ENCODE measurements around the gene PALM3. TPM values are rescaled to one million over a fixed set of nuclear protein-coding genes. Genes with fewer than 3 reads are reported as not detected.

PALM3 gene
- polyA plus RNA-seq (2013, experiment 1 of 2): 10.2 TPM
- 10.4 TPM for polyA plus RNA-seq (2013, experiment 2 of 2)

GRCh38 chr19:14061751-14062557, at the start of gene PALM3:
TSS of gene PALM3 (minus strand) at chr19:14062076. CDS start at chr19:14061980, 96 bp downstream.
- Histone ChIP-seq H2BK120ac (ENCODE audit: low read depth, low read length) (no peak within 1 kb of the TSS), H3K9ac (ENCODE audit: low read depth, low read length, poor library complexity) (no peak within 1 kb of the TSS), H3K79me1 (ENCODE audit: low read depth, low read length) (no peaks in the 10 kb centered on the region), H3K4me1 (ENCODE audit: control insufficient read depth in 2 of 2, insufficient read depth in 1 of 2, low read depth in 1 of 2, low read length in 2 of 2) (peaks cover 3 to 4% of the 10 kb centered on the region in 2 donors), H3K36me3 (replicated peaks in 1 of 2; ENCODE audit: control insufficient read depth in 2 of 2, insufficient read depth in 2 of 2, low read length in 2 of 2) (no peaks in the 10 kb centered on the region), H3K4me3 (ENCODE audit: low read length in 2 of 2) (no peak within 1 kb of the TSS), H3K18ac (ENCODE audit: low read length) (peak within 1 kb of the TSS; percentile 63), H2BK5ac (ENCODE audit: low read length) (no peak within 1 kb of the TSS), H3K27me3 (ENCODE audit: control insufficient read depth in 3 of 3, insufficient read depth in 3 of 3, low read depth in 1 of 3, low read length in 3 of 3) (peaks cover 0 to 19% (median 14%) of the 10 kb centered on the region in 3 experiments), H4K91ac (ENCODE audit: low read depth, low read length, poor library complexity) (no peak within 1 kb of the TSS), H3K27ac (replicated peaks; ENCODE audit: low read length) (no peak within 1 kb of the TSS), H3K23ac (ENCODE audit: low read depth, low read length, poor library complexity) (no peak within 1 kb of the TSS), H2BK15ac (ENCODE audit: low read length) (no peak within 1 kb of the TSS), H3K9me3 (replicated peaks in 1 of 2; ENCODE audit: control insufficient read depth in 2 of 2, insufficient read depth in 1 of 2, low read depth in 1 of 2, low read length in 2 of 2) (no peaks in the 10 kb centered on the region), H3K14ac (ENCODE audit: low read length) (no peak within 1 kb of the TSS), H2AFZ (ENCODE audit: low read length) (no peak within 1 kb of the TSS), H2AK5ac (ENCODE audit: low read depth, low read length) (no peak within 1 kb of the TSS), H4K8ac (ENCODE audit: low read depth, low read length) (no peak within 1 kb of the TSS), H3K4ac (ENCODE audit: low read length) (no peak within 1 kb of the TSS), H2BK12ac (ENCODE audit: low read length) (no peak within 1 kb of the TSS), H3K4me2 (ENCODE audit: insufficient read depth, low read length, poor library complexity, severe bottlenecking) (no peak within 1 kb of the TSS)
- no peak for DNase-seq (ENCODE audit: low spot score)
- WGBS, 2 donors (ENCODE audit: extremely low coverage in 2 of 2, insufficient read length in 2 of 2, insufficient replicate concordance in 1 of 2): no CpG with 5 or more reads among the region's 19 CpGs

GRCh38 chr19:14111486-14111885, 49.6 kb upstream of the PALM3 start:
- Histone ChIP-seq H3K79me1 (ENCODE audit: low read depth, low read length) (peaks cover 2% of the 10 kb centered on the region), H2BK5ac (ENCODE audit: low read length) (no peak overlapping the region), H2BK15ac (ENCODE audit: low read length) (no peak overlapping the region), H3K4me2 (ENCODE audit: insufficient read depth, low read length, poor library complexity, severe bottlenecking) (no peak overlapping the region), H2BK12ac (ENCODE audit: low read length) (no peak overlapping the region), H4K8ac (ENCODE audit: low read depth, low read length) (no peak overlapping the region), H2AK5ac (ENCODE audit: low read depth, low read length) (no peak overlapping the region), H3K27me3 (ENCODE audit: control insufficient read depth in 3 of 3, insufficient read depth in 3 of 3, low read depth in 1 of 3, low read length in 3 of 3) (no peaks in the 10 kb centered on the region), H3K27ac (replicated peaks; ENCODE audit: low read length) (no peak overlapping the region), H3K4me3 (ENCODE audit: low read length in 2 of 2) (no peak overlapping the region), H3K9ac (ENCODE audit: low read depth, low read length, poor library complexity) (no peak overlapping the region), H4K91ac (ENCODE audit: low read depth, low read length, poor library complexity) (no peak overlapping the region), H2BK120ac (ENCODE audit: low read depth, low read length) (no peak overlapping the region), H3K18ac (ENCODE audit: low read length) (no peak overlapping the region), H3K36me3 (replicated peaks in 1 of 2; ENCODE audit: control insufficient read depth in 2 of 2, insufficient read depth in 2 of 2, low read length in 2 of 2) (peaks cover 0 to 7% of the 10 kb centered on the region in 2 donors), H3K23ac (ENCODE audit: low read depth, low read length, poor library complexity) (no peak overlapping the region), H3K4me1 (ENCODE audit: control insufficient read depth in 2 of 2, insufficient read depth in 1 of 2, low read depth in 1 of 2, low read length in 2 of 2) (peaks cover under 1 to 22% of the 10 kb centered on the region in 2 donors), H2AFZ (ENCODE audit: low read length) (no peak overlapping the region), H3K9me3 (replicated peaks in 1 of 2; ENCODE audit: control insufficient read depth in 2 of 2, insufficient read depth in 1 of 2, low read depth in 1 of 2, low read length in 2 of 2) (no peaks in the 10 kb centered on the region), H3K14ac (ENCODE audit: low read length) (no peak overlapping the region), H3K4ac (ENCODE audit: low read length) (no peak overlapping the region)
- no peak for DNase-seq (ENCODE audit: low spot score)
- no CpG with 5 or more reads among the region's 1 CpG for WGBS, 2 donors (ENCODE audit: extremely low coverage in 2 of 2, insufficient read length in 2 of 2, insufficient replicate concordance in 1 of 2)

GRCh38 chr19:14110650-14111049, 48.8 kb upstream of the PALM3 start:
- Histone ChIP-seq H2AFZ (ENCODE audit: low read length) (no peak overlapping the region), H2BK15ac (ENCODE audit: low read length) (no peak overlapping the region), H3K4me1 (ENCODE audit: control insufficient read depth in 2 of 2, insufficient read depth in 1 of 2, low read depth in 1 of 2, low read length in 2 of 2) (peaks cover 0 to 16% of the 10 kb centered on the region in 2 donors), H3K4ac (ENCODE audit: low read length) (no peak overlapping the region), H2AK5ac (ENCODE audit: low read depth, low read length) (no peak overlapping the region), H3K79me1 (ENCODE audit: low read depth, low read length) (peaks cover 2% of the 10 kb centered on the region), H3K9ac (ENCODE audit: low read depth, low read length, poor library complexity) (no peak overlapping the region), H2BK5ac (ENCODE audit: low read length) (no peak overlapping the region), H2BK12ac (ENCODE audit: low read length) (no peak overlapping the region), H3K18ac (ENCODE audit: low read length) (no peak overlapping the region), H4K91ac (ENCODE audit: low read depth, low read length, poor library complexity) (no peak overlapping the region), H3K4me3 (ENCODE audit: low read length in 2 of 2) (no peak overlapping the region), H3K14ac (ENCODE audit: low read length) (no peak overlapping the region), H3K36me3 (replicated peaks in 1 of 2; ENCODE audit: control insufficient read depth in 2 of 2, insufficient read depth in 2 of 2, low read length in 2 of 2) (peaks cover 3 to 15% of the 10 kb centered on the region in 2 donors), H3K27ac (replicated peaks; ENCODE audit: low read length) (no peak overlapping the region), H2BK120ac (ENCODE audit: low read depth, low read length) (no peak overlapping the region), H3K9me3 (replicated peaks in 1 of 2; ENCODE audit: control insufficient read depth in 2 of 2, insufficient read depth in 1 of 2, low read depth in 1 of 2, low read length in 2 of 2) (no peaks in the 10 kb centered on the region), H3K23ac (ENCODE audit: low read depth, low read length, poor library complexity) (no peak overlapping the region), H3K4me2 (ENCODE audit: insufficient read depth, low read length, poor library complexity, severe bottlenecking) (no peak overlapping the region), H3K27me3 (ENCODE audit: control insufficient read depth in 3 of 3, insufficient read depth in 3 of 3, low read depth in 1 of 3, low read length in 3 of 3) (no peaks in the 10 kb centered on the region), H4K8ac (ENCODE audit: low read depth, low read length) (no peak overlapping the region)
- no CpG with 5 or more reads among the region's 2 CpGs for WGBS, 2 donors (ENCODE audit: extremely low coverage in 2 of 2, insufficient read length in 2 of 2, insufficient replicate concordance in 1 of 2)
- DNase-seq (ENCODE audit: low spot score): no peak

GRCh38 chr19:14107581-14108461, 45.9 kb upstream of the PALM3 start:
- Histone ChIP-seq H2BK5ac (ENCODE audit: low read length) (no peak overlapping the region), H2BK12ac (ENCODE audit: low read length) (no peak overlapping the region), H3K23ac (ENCODE audit: low read depth, low read length, poor library complexity) (no peak overlapping the region), H3K14ac (ENCODE audit: low read length) (no peak overlapping the region), H3K9me3 (replicated peaks in 1 of 2; ENCODE audit: control insufficient read depth in 2 of 2, insufficient read depth in 1 of 2, low read depth in 1 of 2, low read length in 2 of 2) (no peaks in the 10 kb centered on the region), H3K27ac (replicated peaks; ENCODE audit: low read length) (no peak overlapping the region), H2BK120ac (ENCODE audit: low read depth, low read length) (no peak overlapping the region), H3K27me3 (ENCODE audit: control insufficient read depth in 3 of 3, insufficient read depth in 3 of 3, low read depth in 1 of 3, low read length in 3 of 3) (no peaks in the 10 kb centered on the region), H3K4me2 (ENCODE audit: insufficient read depth, low read length, poor library complexity, severe bottlenecking) (no peak overlapping the region), H3K4me3 (ENCODE audit: low read length in 2 of 2) (no peak overlapping the region), H2BK15ac (ENCODE audit: low read length) (no peak overlapping the region), H4K8ac (ENCODE audit: low read depth, low read length) (no peak overlapping the region), H4K91ac (ENCODE audit: low read depth, low read length, poor library complexity) (no peak overlapping the region), H3K4me1 (ENCODE audit: control insufficient read depth in 2 of 2, insufficient read depth in 1 of 2, low read depth in 1 of 2, low read length in 2 of 2) (peaks cover 0 to 7% of the 10 kb centered on the region in 2 donors), H3K9ac (ENCODE audit: low read depth, low read length, poor library complexity) (no peak overlapping the region), H2AK5ac (ENCODE audit: low read depth, low read length) (no peak overlapping the region), H3K79me1 (ENCODE audit: low read depth, low read length) (peaks cover 2% of the 10 kb centered on the region), H3K4ac (ENCODE audit: low read length) (no peak overlapping the region), H3K18ac (ENCODE audit: low read length) (no peak overlapping the region), H3K36me3 (replicated peaks in 1 of 2; ENCODE audit: control insufficient read depth in 2 of 2, insufficient read depth in 2 of 2, low read length in 2 of 2) (peaks cover 6 to 35% of the 10 kb centered on the region in 2 donors), H2AFZ (ENCODE audit: low read length) (no peak overlapping the region)
- no peak for DNase-seq (ENCODE audit: low spot score)
- WGBS, 2 donors (ENCODE audit: extremely low coverage in 2 of 2, insufficient read length in 2 of 2, insufficient replicate concordance in 1 of 2): no CpG with 5 or more reads among the region's 23 CpGs
